Esophagus (tissue), 2 donors: Measurements from ENCODE around the gene ELAVL2. TPM values are rescaled to one million over a fixed set of nuclear protein-coding genes. Genes with fewer than 3 reads are reported as not detected.

Source experiments
- H3K27ac ChIP-seq, 2 donors: one replicate each; pipeline ENCODE4 v1.5.1; 2013; ENCODE audit warnings: low read depth in 2 of 2, mild to moderate bottlenecking in 2 of 2, inconsistent platforms in 1 of 2, low read length in 1 of 2, moderate library complexity in 1 of 2
- H3K27me3 ChIP-seq, 2 donors: one replicate each; pipeline ENCODE4 v1.6.1; 2013; ENCODE audit warnings: low read length in 2 of 2, control low read depth in 1 of 2, mild to moderate bottlenecking in 1 of 2; ENCODE audit not compliant: insufficient read depth in 2 of 2, control insufficient read depth in 1 of 2
- H3K36me3 ChIP-seq, 2 donors: one replicate each; pipeline ENCODE4 v1.6.1; 2013; ENCODE audit warnings: low read length in 1 of 2; ENCODE audit not compliant: control insufficient read depth in 2 of 2, insufficient read depth in 2 of 2
- H3K4me1 ChIP-seq, 2 donors: one replicate each; pipeline ENCODE4 v1.6.1; 2013; ENCODE audit warnings: low read length in 1 of 2; ENCODE audit not compliant: control insufficient read depth in 2 of 2, insufficient read depth in 2 of 2
- H3K4me3 ChIP-seq, 2 donors: one replicate each; pipeline ENCODE4 v1.5.1; 2013; ENCODE audit warnings: low read length in 2 of 2, mild to moderate bottlenecking in 2 of 2, low read depth in 1 of 2, moderate library complexity in 1 of 2
- H3K9me3 ChIP-seq, 2 donors: one replicate each; pipeline ENCODE4 v1.6.1; 2013; ENCODE audit warnings: mild to moderate bottlenecking in 2 of 2, low read depth in 1 of 2, low read length in 1 of 2, moderate library complexity in 1 of 2; ENCODE audit not compliant: control insufficient read depth in 2 of 2, insufficient read depth in 1 of 2
- WGBS, 2 donors: extraction: QIAGEN DNeasy Blood & Tissue Kit; methylation state at CpG; one replicate each; pipeline ENCODE4 v1.1.7; 2013; 5-methylcytosine and 5-hydroxymethylcytosine counted together
- polyA plus RNA-seq, 2 donors: library from polyadenylated mRNA; stranded (reverse); fragments of 200-250 nt; gene quantifications; one replicate each; pipeline ENCODE4 v1.2.3, GENCODE V29; 2013
- donor health status: healthy with polysubstance abuse.
- donor health status: Bipolar disorder and iron deficiency.

ELAVL2 gene
- polyA plus RNA-seq, 2 donors, result 0.02 TPM

GRCh38 chr9:23774266-23774665 lies 51.8 kb downstream of the ELAVL2 start:
- peaks cover 0 to 2% of the 10 kb centered on the region in 2 donors for H3K4me1 ChIP-seq
- no peaks in the 10 kb centered on the region for H3K9me3 ChIP-seq
- no peak overlapping the region for H3K4me3 ChIP-seq
- WGBS, 2 donors, result 42 to 47% methylated on average over 2 of the region's 2 CpGs
- no peaks in the 10 kb centered on the region for H3K27me3 ChIP-seq
- no peaks in the 10 kb centered on the region for H3K36me3 ChIP-seq
- no peak overlapping the region for H3K27ac ChIP-seq

- Histone ChIP-seq H3K4me1 (peaks cover 0 to 2% of the 10 kb centered on the region in 2 donors), H3K9me3 (no peaks in the 10 kb centered on the region), H3K36me3 (no peaks in the 10 kb centered on the region), H3K4me3 (no peak overlapping the region), H3K27me3 (no peaks in the 10 kb centered on the region), H3K27ac (no peak overlapping the region)
These were observed 53.7 kb downstream of the ELAVL2 start for GRCh38 chr9:23772385-23772783.

DNA sequence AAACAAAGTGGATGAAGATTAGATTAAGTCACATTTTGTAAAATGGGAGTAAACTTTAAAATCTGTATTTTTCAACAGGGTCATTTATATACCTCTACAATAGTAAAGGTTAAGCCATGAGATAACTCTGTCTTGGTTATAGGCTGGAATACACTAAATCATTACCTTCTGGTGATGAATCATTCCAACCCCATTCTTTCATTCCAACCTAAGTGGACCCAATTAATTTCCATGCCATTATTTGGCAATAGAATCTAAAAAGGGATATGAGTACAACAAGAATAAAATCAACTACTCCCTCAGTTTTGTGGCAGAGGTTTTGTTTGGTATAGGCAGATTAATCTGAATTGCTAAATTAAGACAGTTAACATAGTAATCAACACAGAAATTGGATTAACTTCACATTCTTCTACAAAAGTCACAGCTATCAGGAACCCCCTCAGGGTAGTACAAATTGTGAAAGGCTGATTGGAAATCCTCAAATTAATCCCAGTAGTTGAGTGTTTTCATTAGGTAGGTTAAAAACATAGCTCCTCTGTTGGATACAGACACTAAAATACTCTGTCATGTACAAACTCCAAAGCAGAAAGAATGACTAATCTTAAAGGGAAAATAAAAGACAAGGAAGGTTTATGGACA lies 54.2 kb downstream of the ELAVL2 start:
- Histone ChIP-seq H3K4me1 (peaks cover 0 to 2% of the 10 kb centered on the region in 2 donors), H3K27ac (no peak overlapping the region), H3K36me3 (no peaks in the 10 kb centered on the region), H3K27me3 (no peaks in the 10 kb centered on the region), H3K9me3 (no peaks in the 10 kb centered on the region), H3K4me3 (no peak overlapping the region)

DNA sequence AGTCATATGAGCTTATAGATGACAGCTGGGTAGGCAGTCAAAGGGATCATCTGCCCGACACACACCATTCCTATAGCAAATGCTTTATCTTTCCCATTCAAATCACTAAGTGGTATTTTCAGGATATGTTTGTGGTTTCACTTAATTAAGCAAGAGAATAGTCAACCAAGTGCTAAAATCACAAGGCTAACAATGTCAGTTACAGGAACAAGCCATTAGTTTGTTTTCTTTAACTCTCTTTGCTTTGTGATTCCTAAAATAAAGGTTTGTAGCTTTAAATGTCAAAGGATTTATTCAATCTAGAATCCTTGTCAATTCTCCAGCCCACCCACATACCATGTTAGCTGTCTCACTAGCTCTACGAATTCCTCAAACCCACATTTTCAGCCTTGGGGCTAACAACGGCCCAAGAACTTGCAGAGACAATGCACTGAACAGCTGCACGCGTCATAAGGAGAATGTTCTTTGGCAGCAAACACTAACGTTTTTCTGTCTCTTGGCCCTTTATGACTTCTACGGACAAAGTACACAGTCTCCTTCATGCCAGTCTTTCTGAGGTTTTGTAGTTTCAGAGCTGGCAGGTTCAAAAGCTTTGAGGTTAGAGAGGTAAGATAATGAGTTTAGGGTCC lies 56.6 kb downstream of the ELAVL2 start:
- H3K4me1 ChIP-seq, result no peaks in the 10 kb centered on the region
- WGBS, 2 donors, result 44 to 46% methylated on average over 7 of the region's 7 CpGs
- H3K36me3 ChIP-seq, result no peaks in the 10 kb centered on the region
- no peak overlapping the region for H3K4me3 ChIP-seq
- no peaks in the 10 kb centered on the region for H3K9me3 ChIP-seq
- no peak overlapping the region for H3K27ac ChIP-seq
- no peaks in the 10 kb centered on the region for H3K27me3 ChIP-seq

DNA sequence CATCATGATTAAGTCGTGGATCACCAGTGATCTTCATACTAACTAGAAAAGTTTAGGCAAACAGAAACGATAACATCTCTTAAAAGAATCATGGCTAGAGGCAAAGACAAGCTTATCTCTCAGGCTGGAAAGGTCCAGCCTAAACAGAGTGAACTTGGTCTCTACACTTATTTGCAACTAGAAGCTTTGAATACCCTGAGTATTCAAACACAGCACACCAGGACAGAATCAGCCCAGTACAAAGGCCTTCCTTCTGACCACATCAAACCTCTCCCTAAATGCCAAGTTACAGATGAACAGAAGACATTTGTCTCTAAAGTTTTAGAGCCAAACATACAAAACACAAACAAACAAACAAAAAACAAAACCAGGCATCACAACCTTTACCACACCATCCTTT lies 57.2 kb downstream of the ELAVL2 start:
- Histone ChIP-seq H3K4me1 (no peaks in the 10 kb centered on the region), H3K36me3 (no peaks in the 10 kb centered on the region), H3K4me3 (no peak overlapping the region), H3K27me3 (no peaks in the 10 kb centered on the region), H3K27ac (no peak overlapping the region), H3K9me3 (no peaks in the 10 kb centered on the region)
- 50 to 66% methylated on average over 2 of the region's 2 CpGs for WGBS, 2 donors

DNA sequence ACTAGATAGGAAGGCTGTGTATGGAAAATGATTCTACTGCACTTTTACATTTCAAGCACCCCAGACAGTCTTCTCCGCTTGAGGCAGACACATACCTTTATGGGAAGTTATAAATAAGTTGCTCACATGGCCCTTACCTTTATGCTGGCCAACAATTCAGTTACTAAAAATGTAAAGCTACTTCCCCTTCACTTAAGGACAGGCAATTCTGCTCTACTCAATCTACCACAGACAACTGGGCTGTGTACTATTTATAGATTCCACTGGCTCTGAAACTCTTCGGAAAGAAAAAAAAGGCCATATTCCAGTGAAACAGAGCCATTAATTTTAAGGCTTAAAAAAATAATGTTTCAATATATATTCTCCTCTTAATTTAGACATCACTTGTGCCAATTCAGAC lies 59.4 kb downstream of the ELAVL2 start:
- H3K36me3 ChIP-seq, result no peaks in the 10 kb centered on the region
- no peak overlapping the region for H3K27ac ChIP-seq
- no peaks in the 10 kb centered on the region for H3K9me3 ChIP-seq
- 65 to 70% methylated on average over 2 of the region's 2 CpGs for WGBS, 2 donors
- H3K4me1 ChIP-seq, result no peaks in the 10 kb centered on the region
- H3K4me3 ChIP-seq, result no peak overlapping the region
- no peaks in the 10 kb centered on the region for H3K27me3 ChIP-seq

- H3K4me1 ChIP-seq, result no peaks in the 10 kb centered on the region
- H3K9me3 ChIP-seq, result no peaks in the 10 kb centered on the region
- H3K36me3 ChIP-seq, result no peaks in the 10 kb centered on the region
- WGBS, 2 donors, result 81 to 88% methylated on average over 6 of the region's 6 CpGs
- no peak overlapping the region for H3K4me3 ChIP-seq
- H3K27me3 ChIP-seq, result no peaks in the 10 kb centered on the region
- H3K27ac ChIP-seq, result no peak overlapping the region
These were observed 60.5 kb downstream of the ELAVL2 start for GRCh38 chr9:23765561-23765960.

- 79 to 82% methylated on average over 3 of the region's 3 CpGs for WGBS, 2 donors
- no peaks in the 10 kb centered on the region for H3K4me1 ChIP-seq
These were observed 61.8 kb downstream of the ELAVL2 start for GRCh38 chr9:23764219-23764618.

GRCh38 chr9:23754551-23754950 lies 71.5 kb downstream of the ELAVL2 start:
- 90% methylated on average over 5 of the region's 5 CpGs for WGBS, 2 donors

More at GRCh38 chr9:23764219-23764618, 61.8 kb downstream of the ELAVL2 start:
- Histone ChIP-seq H3K27me3 (no peaks in the 10 kb centered on the region), H3K27ac (no peak overlapping the region), H3K4me3 (no peak overlapping the region), H3K36me3 (no peaks in the 10 kb centered on the region), H3K9me3 (no peaks in the 10 kb centered on the region)

DNA sequence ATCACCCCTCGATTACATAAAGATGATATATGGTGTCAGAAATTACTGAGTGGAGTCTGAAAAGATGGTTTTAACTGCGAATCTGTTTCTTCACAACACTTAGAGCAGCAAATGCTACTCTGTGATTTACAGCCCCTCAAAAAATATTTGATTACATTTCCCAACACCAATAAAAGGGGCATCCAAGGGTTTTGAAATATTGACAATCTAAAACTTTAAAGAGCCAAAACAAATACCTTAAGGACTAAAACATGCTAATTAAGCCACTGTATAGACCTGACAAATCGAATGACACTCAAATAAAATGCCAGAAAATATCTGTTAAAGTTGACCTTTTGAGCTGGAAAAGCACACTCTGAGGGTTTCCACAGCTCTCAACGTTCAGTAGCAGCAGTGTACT lies 73.2 kb downstream of the ELAVL2 start:
- no peak overlapping the region for H3K27ac ChIP-seq
- no peaks in the 10 kb centered on the region for H3K4me1 ChIP-seq
- H3K9me3 ChIP-seq, result no peaks in the 10 kb centered on the region
- H3K4me3 ChIP-seq, result no peak overlapping the region
- H3K27me3 ChIP-seq, result no peaks in the 10 kb centered on the region
- WGBS, 2 donors, result 59 to 65% methylated on average over 4 of the region's 4 CpGs
- H3K36me3 ChIP-seq, result no peaks in the 10 kb centered on the region

More at GRCh38 chr9:23754551-23754950, 71.5 kb downstream of the ELAVL2 start:
- H3K9me3 ChIP-seq, result no peaks in the 10 kb centered on the region
- H3K4me1 ChIP-seq, result no peaks in the 10 kb centered on the region
- H3K36me3 ChIP-seq, result no peaks in the 10 kb centered on the region
- no peak overlapping the region for H3K4me3 ChIP-seq
- H3K27ac ChIP-seq, result no peak overlapping the region
- no peaks in the 10 kb centered on the region for H3K27me3 ChIP-seq
